ACC112 (cell line): ENCODE results near the gene EVA1C.

Experiments
- H2AFZ ChIP-seq: fragments of 200-600 bp; sonication (generic); one replicate; pipeline ENCODE4 v1.6.0; 2017; ENCODE audit warnings: antibody characterized with exemption, low read length; ENCODE audit not compliant: unreplicated experiment
- H3K27ac ChIP-seq: fragments of 200-600 bp; sonication (generic); 2 replicates; pipeline ENCODE4 v1.5.1; 2014; ENCODE audit warnings: low read depth, mild to moderate bottlenecking, antibody characterized with exemption, low read length, moderate library complexity
- H3K27me3 ChIP-seq: fragments of 200-600 bp; sonication (generic); 2 replicates; pipeline ENCODE4 v1.6.1; 2014; ENCODE audit warnings: mild to moderate bottlenecking, antibody characterized with exemption, low read length, moderate library complexity, mixed read lengths; ENCODE audit not compliant: insufficient read depth
- H3K36me3 ChIP-seq: fragments of 200-600 bp; sonication (generic); 2 replicates; pipeline ENCODE4 v1.6.1; 2016; ENCODE audit warnings: mild to moderate bottlenecking, antibody characterized with exemption, low read length, moderate library complexity, mixed read lengths; ENCODE audit not compliant: insufficient read depth
- H3K4me1 ChIP-seq: fragments of 200-600 bp; sonication (generic); one replicate; pipeline ENCODE4 v1.6.1; 2016; ENCODE audit warnings: low read length, mixed read lengths; ENCODE audit not compliant: insufficient read depth, unreplicated experiment, control insufficient read depth
- H3K4me3 ChIP-seq: fragments of 200-600 bp; sonication (generic); 2 replicates; pipeline ENCODE4 v1.5.1; 2014; ENCODE audit warnings: mild to moderate bottlenecking, low read depth, low read length
- H3K79me2 ChIP-seq: fragments of 200-600 bp; sonication (generic); one replicate; pipeline ENCODE4 v1.6.0; 2016; ENCODE audit warnings: low read length; ENCODE audit not compliant: control insufficient read depth, unreplicated experiment, insufficient read depth

Gene EVA1C

GRCh38 chr21:32377506-32377905 lies 35.0 kb upstream of the EVA1C start:
- Histone ChIP-seq H3K36me3 (peaks cover 23% of the 10 kb centered on the region), H3K4me1 (peaks cover 20% of the 10 kb centered on the region), H2AFZ (no peak overlapping the region), H3K27me3 (no peaks in the 10 kb centered on the region), H3K4me3 (no peak overlapping the region), H3K27ac (no peak overlapping the region), H3K79me2 (peaks cover 17% of the 10 kb centered on the region)

DNA sequence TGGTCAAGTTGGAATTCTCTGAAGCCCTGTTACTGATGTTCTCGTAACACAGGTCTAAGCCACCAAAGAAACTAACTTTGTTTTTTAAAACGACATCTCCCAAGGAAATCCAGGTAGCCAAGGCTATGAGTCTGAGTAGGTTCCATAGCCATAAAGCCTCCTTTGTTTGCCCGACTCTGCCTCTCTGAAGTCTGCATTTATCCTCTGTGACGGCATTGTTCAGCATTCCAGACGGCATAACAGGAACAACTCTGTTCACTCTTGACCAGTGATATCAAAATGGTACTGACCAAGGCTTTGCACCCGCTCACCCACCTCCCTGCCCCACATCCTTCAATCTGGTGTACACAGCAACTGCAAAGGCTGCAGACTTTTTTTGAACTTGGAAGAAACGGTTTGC lies 34.5 kb upstream of the EVA1C start:
- Histone ChIP-seq H3K79me2 (peaks cover 17% of the 10 kb centered on the region), H3K4me1 (peaks cover 20% of the 10 kb centered on the region), H3K4me3 (no peak overlapping the region), H2AFZ (no peak overlapping the region), H3K27me3 (no peaks in the 10 kb centered on the region), H3K27ac (no peak overlapping the region), H3K36me3 (peaks cover 28% of the 10 kb centered on the region)

GRCh38 chr21:32378956-32379355 lies 33.5 kb upstream of the EVA1C start:
- H3K79me2 ChIP-seq, result peaks cover 17% of the 10 kb centered on the region
- H3K27me3 ChIP-seq, result no peaks in the 10 kb centered on the region
- no peak overlapping the region for H3K4me3 ChIP-seq
- peaks cover 36% of the 10 kb centered on the region for H3K36me3 ChIP-seq
- no peak overlapping the region for H3K27ac ChIP-seq
- H3K4me1 ChIP-seq, result peaks cover 19% of the 10 kb centered on the region
- H2AFZ ChIP-seq, result no peak overlapping the region

DNA sequence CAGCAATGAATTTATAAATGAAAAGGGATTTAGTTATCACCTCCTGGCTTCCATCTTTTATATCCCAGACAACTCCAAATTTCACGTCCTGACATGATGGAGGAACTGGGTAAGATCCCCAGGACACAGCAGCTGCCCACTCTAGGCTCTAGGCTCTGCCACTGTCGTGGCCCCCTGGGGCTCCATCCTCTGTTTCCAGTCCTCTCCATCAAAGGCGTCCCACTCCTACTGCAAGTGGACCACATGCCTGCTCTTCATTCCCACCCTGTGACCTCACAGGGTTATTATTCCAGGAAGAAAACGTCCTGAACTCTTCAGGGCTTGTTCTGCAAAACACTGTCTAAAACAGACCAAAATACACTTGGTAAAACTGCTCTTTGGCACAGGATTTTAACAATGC lies 31.6 kb upstream of the EVA1C start:
- Histone ChIP-seq H3K4me1 (peaks cover 25% of the 10 kb centered on the region), H3K27ac (peak overlapping the region; percentile 67), H3K79me2 (peaks cover 23% of the 10 kb centered on the region), H3K36me3 (peaks cover 31% of the 10 kb centered on the region), H2AFZ (no peak overlapping the region), H3K4me3 (no peak overlapping the region), H3K27me3 (no peaks in the 10 kb centered on the region)

DNA sequence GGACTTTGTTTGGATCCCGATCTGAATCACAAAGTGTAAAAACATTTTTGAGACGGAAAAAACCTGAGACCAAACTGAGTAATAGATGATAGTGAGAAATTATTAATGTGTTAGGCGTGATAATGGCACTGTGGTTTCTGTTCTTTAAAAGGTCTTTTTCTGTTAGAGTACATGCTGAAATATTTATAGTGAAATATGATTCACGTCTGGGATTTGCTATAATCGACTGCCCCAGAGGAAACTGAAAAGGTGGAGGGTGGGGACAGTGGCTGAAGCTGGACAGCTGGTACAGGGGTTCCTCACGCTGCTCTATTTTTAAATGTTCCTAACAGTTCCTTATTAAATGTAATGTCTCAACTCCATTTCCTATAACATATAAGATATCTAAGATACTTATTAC lies 30.9 kb upstream of the EVA1C start:
- H3K79me2 ChIP-seq, result peaks cover 29% of the 10 kb centered on the region

GRCh38 chr21:32382108-32382644 lies 30.3 kb upstream of the EVA1C start:
- Histone ChIP-seq H3K27me3 (no peaks in the 10 kb centered on the region), H2AFZ (no peak overlapping the region), H3K79me2 (peaks cover 35% of the 10 kb centered on the region), H3K4me1 (peaks cover 38% of the 10 kb centered on the region), H3K4me3 (no peak overlapping the region), H3K27ac (peak overlapping the region; percentile 67), H3K36me3 (peaks cover 28% of the 10 kb centered on the region)

More for the DNA sequence above, 30.9 kb upstream of the EVA1C start:
- Histone ChIP-seq H3K36me3 (peaks cover 30% of the 10 kb centered on the region), H3K4me1 (peaks cover 32% of the 10 kb centered on the region), H3K4me3 (no peak overlapping the region), H3K27me3 (no peaks in the 10 kb centered on the region), H3K27ac (peak overlapping the region; percentile 67), H2AFZ (no peak overlapping the region)

DNA sequence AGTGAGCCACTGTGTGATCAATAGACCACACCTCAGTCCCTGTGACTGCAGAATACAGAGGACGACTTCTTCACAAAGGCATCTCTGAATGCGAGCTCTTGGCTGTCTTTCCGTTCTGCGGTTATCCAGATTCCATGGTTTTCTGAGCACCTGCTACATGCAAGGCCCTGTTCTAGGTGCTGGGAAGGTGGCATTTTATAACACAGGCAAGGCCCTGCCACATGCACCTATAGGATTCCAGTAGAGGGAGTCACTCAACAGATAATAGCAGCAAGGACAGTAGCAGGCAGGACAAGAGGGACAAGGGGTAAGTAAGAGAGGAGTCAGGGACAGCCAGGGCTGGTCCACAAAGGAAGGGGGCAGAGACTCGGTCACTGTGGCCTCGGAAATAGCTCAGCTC lies 28.7 kb upstream of the EVA1C start:
- Histone ChIP-seq H3K27ac (no peak overlapping the region), H3K27me3 (no peaks in the 10 kb centered on the region), H3K4me3 (no peak overlapping the region), H2AFZ (no peak overlapping the region), H3K36me3 (peaks cover 33% of the 10 kb centered on the region), H3K4me1 (peaks cover 45% of the 10 kb centered on the region), H3K79me2 (peaks cover 51% of the 10 kb centered on the region)

DNA sequence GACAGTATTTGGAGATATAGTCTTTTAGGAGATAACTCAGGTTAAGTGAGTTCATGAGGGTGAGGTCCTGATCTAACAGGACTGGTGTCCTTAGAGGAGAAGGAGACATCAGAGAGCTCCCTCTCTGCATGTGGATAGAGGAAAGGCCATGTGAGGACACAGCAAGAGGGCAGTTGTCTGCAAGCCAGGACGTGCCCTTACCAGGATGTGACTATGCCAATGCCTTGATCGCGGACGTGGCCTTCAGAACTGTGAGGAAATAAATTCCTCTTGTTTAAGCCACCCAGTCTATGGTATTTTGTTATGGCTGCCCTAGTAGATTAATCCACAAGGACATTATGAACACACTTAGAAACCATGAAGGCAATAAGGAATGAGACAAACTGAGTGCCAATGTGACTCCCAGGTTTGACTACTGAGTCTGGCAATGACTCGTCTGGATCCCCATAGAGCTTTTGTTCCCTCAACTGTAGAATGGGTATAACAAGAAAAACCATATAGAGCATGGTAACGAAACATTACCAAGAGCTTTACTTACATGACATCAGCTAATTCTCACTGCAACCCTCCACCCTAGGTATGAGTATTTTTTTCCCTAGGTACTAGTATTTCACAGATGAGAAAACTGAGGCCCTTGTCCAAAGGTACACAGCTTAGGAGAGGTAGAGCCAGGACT lies 26.2 kb upstream of the EVA1C start:
- H3K79me2 ChIP-seq, result peaks cover 53% of the 10 kb centered on the region
- peaks cover 59% of the 10 kb centered on the region for H3K4me1 ChIP-seq
- no peak overlapping the region for H2AFZ ChIP-seq
- no peaks in the 10 kb centered on the region for H3K27me3 ChIP-seq
- H3K36me3 ChIP-seq, result peaks cover 28% of the 10 kb centered on the region; the same call in 1 of the 2 replicates
- H3K4me3 ChIP-seq, result no peak overlapping the region
- H3K27ac ChIP-seq, result peak overlapping the region; percentile 70

DNA sequence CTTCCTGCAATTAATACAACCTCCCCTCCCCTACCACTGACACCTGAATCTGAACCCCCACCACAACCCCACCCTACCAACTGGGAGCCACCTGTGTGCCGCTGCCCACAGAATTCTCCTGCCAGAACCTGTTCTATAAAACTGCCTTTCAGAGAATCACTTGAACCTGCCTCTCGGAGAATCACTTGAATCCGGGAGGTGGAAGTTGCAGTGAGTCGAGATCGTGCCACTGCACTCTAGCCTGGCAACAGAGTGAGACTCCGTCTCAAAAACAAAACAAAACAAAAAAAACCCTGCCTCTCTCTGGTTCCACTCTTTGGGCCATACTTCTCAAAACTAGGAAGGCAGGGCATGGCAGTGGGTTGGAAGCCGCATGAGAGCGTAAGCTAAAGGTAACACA lies 25.4 kb upstream of the EVA1C start:
- no peak overlapping the region for H3K4me3 ChIP-seq
- no peaks in the 10 kb centered on the region for H3K27me3 ChIP-seq
- H3K4me1 ChIP-seq, result peaks cover 54% of the 10 kb centered on the region
- peak overlapping the region; percentile 70; the same call in 1 of the 2 replicates for H3K27ac ChIP-seq
- H3K79me2 ChIP-seq, result peaks cover 61% of the 10 kb centered on the region
- peaks cover 28% of the 10 kb centered on the region; the same call in 1 of the 2 replicates for H3K36me3 ChIP-seq
- H2AFZ ChIP-seq, result no peak overlapping the region

DNA sequence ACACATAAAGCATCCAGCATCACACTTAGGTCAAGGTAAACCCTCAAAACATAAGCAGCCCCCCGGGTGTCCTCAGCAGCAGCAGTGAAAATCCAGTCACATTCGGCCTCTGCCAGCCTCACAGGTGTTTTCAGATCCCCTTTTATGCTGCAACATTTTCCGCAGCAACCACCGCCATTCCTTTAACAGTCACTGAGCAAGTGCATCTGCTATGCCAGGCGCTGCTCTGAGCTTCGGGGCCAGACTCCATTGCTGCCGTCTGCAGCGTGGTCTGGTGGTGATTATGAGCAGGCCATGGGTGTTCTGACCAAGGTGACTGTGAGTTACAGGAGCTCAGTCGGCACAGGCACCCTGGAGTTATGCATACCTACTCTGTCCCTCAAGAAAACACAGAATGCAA lies 24.2 kb upstream of the EVA1C start:
- H3K4me1 ChIP-seq, result peaks cover 43% of the 10 kb centered on the region
- no peak overlapping the region for H3K4me3 ChIP-seq
- H3K36me3 ChIP-seq, result peaks cover 18% of the 10 kb centered on the region; the same call in 1 of the 2 replicates
- H2AFZ ChIP-seq, result no peak overlapping the region
- H3K27ac ChIP-seq, result no peak overlapping the region
- peaks cover 68% of the 10 kb centered on the region for H3K79me2 ChIP-seq
- no peaks in the 10 kb centered on the region for H3K27me3 ChIP-seq
